ENCODE data around the gene TMEM50B. TPM values are rescaled to one million over a fixed set of nuclear protein-coding genes. Genes with fewer than 3 reads are reported as not detected.
A peak's percentile ranks its signal among the peaks of the same experiment; 100 is the strongest.

Gene TMEM50B
- total and polyA plus RNA-seq, 7 donors = 9.0 to 106 (median 63.3) TPM

- TF ChIP-seq POLR2A (IDR thresholded peaks at IDR 0.05) (no peak), EP300 (IDR thresholded peaks at IDR 0.05) (no peak), POLR2AphosphoS5 (IDR thresholded peaks at IDR 0.05) (no peak)
- TF ChIP-seq, protein P1, sequence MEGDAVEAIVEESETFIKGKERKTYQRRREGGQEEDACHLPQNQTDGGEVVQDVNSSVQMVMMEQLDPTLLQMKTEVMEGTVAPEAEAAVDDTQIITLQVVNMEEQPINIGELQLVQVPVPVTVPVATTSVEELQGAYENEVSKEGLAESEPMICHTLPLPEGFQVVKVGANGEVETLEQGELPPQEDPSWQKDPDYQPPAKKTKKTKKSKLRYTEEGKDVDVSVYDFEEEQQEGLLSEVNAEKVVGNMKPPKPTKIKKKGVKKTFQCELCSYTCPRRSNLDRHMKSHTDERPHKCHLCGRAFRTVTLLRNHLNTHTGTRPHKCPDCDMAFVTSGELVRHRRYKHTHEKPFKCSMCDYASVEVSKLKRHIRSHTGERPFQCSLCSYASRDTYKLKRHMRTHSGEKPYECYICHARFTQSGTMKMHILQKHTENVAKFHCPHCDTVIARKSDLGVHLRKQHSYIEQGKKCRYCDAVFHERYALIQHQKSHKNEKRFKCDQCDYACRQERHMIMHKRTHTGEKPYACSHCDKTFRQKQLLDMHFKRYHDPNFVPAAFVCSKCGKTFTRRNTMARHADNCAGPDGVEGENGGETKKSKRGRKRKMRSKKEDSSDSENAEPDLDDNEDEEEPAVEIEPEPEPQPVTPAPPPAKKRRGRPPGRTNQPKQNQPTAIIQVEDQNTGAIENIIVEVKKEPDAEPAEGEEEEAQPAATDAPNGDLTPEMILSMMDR (IDR thresholded peaks at IDR 0.05) = no peak
- Histone ChIP-seq H3K27me3 (no peaks in the 10 kb centered on the region), H3K9me3 (no peaks in the 10 kb centered on the region), H3K4me3 (no peak overlapping the region), H3K27ac (no peak overlapping the region), H3K36me3 (no peaks in the 10 kb centered on the region), H3K4me1 (peaks cover 3 to 21% (median 17%) of the 10 kb centered on the region in 4 donors)
- DNase-seq = no peak
- 91 to 93% methylated on average over 9 of the region's 9 CpGs for WGBS, 2 donors
- intact Hi-C loops (cut with DNase I) = loop anchor here (2.0 kb wide), 1 partner anchor 59 kb away; no protein-coding TSS in a partner anchor
Observed at GRCh38 chr21:33481314-33481943, 1.7 kb upstream of the TMEM50B start.

DNA sequence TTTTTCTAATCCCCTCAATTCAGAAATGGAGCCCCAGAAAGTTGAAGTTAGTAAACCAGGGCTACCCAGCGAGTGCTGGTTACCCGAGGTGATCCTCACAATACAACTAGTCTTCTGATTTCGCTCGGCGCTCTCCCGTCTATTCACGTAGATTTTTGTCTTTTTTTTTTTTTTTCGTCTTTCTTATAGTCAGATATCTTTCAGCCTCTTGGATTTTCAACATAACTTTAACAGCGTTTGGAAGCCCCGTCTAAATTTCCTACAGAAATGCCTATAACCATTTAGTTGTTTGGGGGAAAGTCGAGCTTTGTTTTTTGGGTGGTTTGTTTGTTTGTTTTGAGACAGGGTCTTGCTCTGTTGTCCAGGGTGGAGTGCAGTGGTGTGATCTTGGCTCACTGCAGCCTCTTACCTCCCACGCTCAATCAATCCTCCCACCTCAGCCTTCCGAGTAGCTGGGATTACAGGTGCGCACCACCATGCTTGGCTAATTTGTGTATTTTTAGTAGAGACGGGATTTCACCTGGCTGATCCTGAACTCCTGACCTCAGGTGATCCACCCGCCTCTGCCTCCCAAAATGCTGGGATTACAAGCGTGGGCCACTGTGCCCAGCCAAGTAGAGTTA is 818 bp upstream of the TMEM50B start:
- intact Hi-C loops (cut with DNase I) = loop anchor here (2.0 kb wide), 1 partner anchor 60 kb away; no protein-coding TSS in a partner anchor
- TF ChIP-seq, protein P1 (IDR thresholded peaks at IDR 0.05) = no peak
- no peak for TF ChIP-seq POLR2A (IDR thresholded peaks at IDR 0.05)
- no peak for TF ChIP-seq POLR2AphosphoS5 (IDR thresholded peaks at IDR 0.05)
- TF ChIP-seq EP300 (IDR thresholded peaks at IDR 0.05) = no peak
- WGBS, 2 donors = 12 to 32% methylated on average over 17 of the region's 17 CpGs
- H3K27me3 ChIP-seq = no peaks in the 10 kb centered on the region
- peaks cover 3 to 21% (median 17%) of the 10 kb centered on the region in 4 donors for H3K4me1 ChIP-seq
- peak overlapping the region; percentile 96 to 100 (median 99) for H3K27ac ChIP-seq
- no peaks in the 10 kb centered on the region for H3K36me3 ChIP-seq
- H3K9me3 ChIP-seq = no peaks in the 10 kb centered on the region
- peak overlapping the region; percentile 55 to 99 (median 96) for H3K4me3 ChIP-seq
- no peak for DNase-seq

DNA sequence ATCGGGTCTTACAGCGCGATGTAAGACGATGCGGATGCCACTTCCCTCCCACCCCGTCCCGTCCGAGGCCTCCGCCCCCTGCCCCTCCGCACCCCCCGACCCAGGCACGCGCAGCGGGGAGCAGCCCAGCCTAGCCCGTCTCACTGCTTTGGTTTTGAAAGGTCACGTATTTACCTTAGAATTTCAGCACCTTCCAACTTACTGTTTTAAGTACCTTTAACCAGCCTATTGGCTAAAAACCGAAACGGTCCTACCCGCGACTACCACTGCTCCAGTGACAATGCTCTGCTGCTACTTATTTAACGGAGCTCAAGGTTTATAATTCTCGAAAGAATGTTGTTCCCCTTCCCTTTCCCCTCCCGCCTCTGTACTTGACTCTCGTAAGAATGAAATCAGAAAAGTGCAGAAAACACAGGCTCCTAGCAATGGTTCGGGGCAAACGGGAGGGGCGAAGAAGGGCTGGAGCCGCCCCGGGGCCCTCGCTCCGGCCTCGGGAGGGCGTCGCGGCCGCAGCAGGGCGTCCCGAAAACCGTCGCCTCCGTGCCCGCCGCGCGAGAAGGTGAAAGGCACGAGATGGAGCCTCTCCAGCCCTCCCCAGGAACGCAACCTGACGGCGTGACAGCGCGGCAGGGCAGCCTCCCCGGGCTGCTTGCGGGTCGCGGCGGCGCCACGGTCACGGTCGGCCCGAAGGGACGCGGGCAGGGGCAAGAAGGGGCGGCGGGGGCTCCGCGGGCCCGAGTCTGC is 667 bp downstream of the TMEM50B start:
- no peaks in the 10 kb centered on the region for H3K36me3 ChIP-seq
- DNase-seq = no peak
- no peak for TF ChIP-seq EP300 (IDR thresholded peaks at IDR 0.05)
- intact Hi-C loops (cut with DNase I) = loop anchor here (5.0 kb wide), 1 partner anchor 163 kb away; the partner anchor contains the start of genes CRYZL1 and ITSN1
- H3K9me3 ChIP-seq = no peaks in the 10 kb centered on the region
- peaks cover 3 to 21% (median 17%) of the 10 kb centered on the region in 4 donors for H3K4me1 ChIP-seq
- no peaks in the 10 kb centered on the region for H3K27me3 ChIP-seq
- peak overlapping the region; percentile 86 to 99 (median 96) for H3K4me3 ChIP-seq
- WGBS, 2 donors = 0 to 1% methylated on average over 68 of the region's 68 CpGs
- peak overlapping the region; percentile 96 to 100 (median 99) for H3K27ac ChIP-seq

GRCh38 chr21:33478182-33478581 is 1.6 kb downstream of the TMEM50B start:
- 52 to 67% methylated on average over 9 of the region's 9 CpGs for WGBS, 2 donors
- TF ChIP-seq POLR2A (IDR thresholded peaks at IDR 0.05) (no peak), EP300 (IDR thresholded peaks at IDR 0.05) (no peak), POLR2AphosphoS5 (IDR thresholded peaks at IDR 0.05) (no peak)
- TF ChIP-seq, protein P1 (IDR thresholded peaks at IDR 0.05) = no peak
- Histone ChIP-seq H3K27me3 (no peaks in the 10 kb centered on the region), H3K4me3 (peak overlapping the region in 3 of 4 donors; percentile 94 to 99 (median 97)), H3K27ac (peak overlapping the region; percentile 96 to 100 (median 99)), H3K4me1 (peaks cover 3 to 21% (median 17%) of the 10 kb centered on the region in 4 donors), H3K36me3 (no peaks in the 10 kb centered on the region), H3K9me3 (no peaks in the 10 kb centered on the region)
- intact Hi-C loops (cut with DNase I) = loop anchor here (5.0 kb wide), 1 partner anchor 164 kb away; the partner anchor contains the start of genes CRYZL1 and ITSN1
- DNase-seq = no peak
